Ovary (tissue), 9 donors: ENCODE data around the gene MMAB. TPM values are rescaled to one million over a fixed set of nuclear protein-coding genes. Genes with fewer than 3 reads are reported as not detected.

Experiments
- DNase-seq, 5 donors: peaks; one replicate each; pipeline ENCODE4 v3.0.0-alpha.2; 2019 to 2020
- H3K27ac ChIP-seq, 2 donors: fragments of 200-600 bp; one replicate each; pipeline versions ENCODE4 v1.5.1 to v1.8.0; 2019 to 2022
- H3K27me3 ChIP-seq: fragments of 200-600 bp; one replicate; pipeline ENCODE4 v1.8.0; 2022
- H3K36me3 ChIP-seq: fragments of 200-600 bp; sonication (generic); one replicate; pipeline ENCODE4 v1.5.1; 2019
- H3K4me1 ChIP-seq: one replicate; pipeline ENCODE4 v1.8.1; 2013; ENCODE audit warnings: mild to moderate bottlenecking, moderate library complexity; ENCODE audit not compliant: insufficient read depth
- H3K4me3 ChIP-seq: fragments of 200-600 bp; sonication (generic); one replicate; pipeline ENCODE4 v1.5.1; 2017
- H3K9me3 ChIP-seq, 2 donors: fragments of 200-600 bp in 1 of 2; sonication (generic) in 1 of 2; one replicate each; pipeline versions ENCODE4 v1.5.1 to v1.8.1; 2013 to 2019; ENCODE audit warnings: mild to moderate bottlenecking in 1 of 2, moderate library complexity in 1 of 2
- EP300 ChIP-seq: sonication (generic); formaldehyde crosslinking; IDR thresholded peaks from one replicate; pipeline ENCODE4 v1.6.1; 2017; ENCODE audit warnings: antibody characterized with exemption
- POLR2A ChIP-seq: fragments of 450-650 bp; IDR thresholded peaks from one replicate; pipeline ENCODE4 v1.6.1; 2017; ENCODE audit warnings: antibody characterized with exemption, mild to moderate bottlenecking, moderate library complexity
- WGBS, 3 donors: extraction: QIAGEN DNeasy Blood & Tissue Kit in 1 of 3; methylation state at CpG; one replicate each; pipeline versions ENCODE4 v1.1.5 to v1.1.7; 2013 to 2017; 5-methylcytosine and 5-hydroxymethylcytosine counted together
- intact Hi-C, 4 donors: fragments of 100-400 bp; cut with DNase I; formaldehyde crosslinking; loops; one replicate each; pipeline versions ENCODE4 v1.11.0 to v1.15.1; 2022 to 2023
- polyA plus RNA-seq, 2 donors: library from polyadenylated mRNA; stranded (reverse); fragments of 200-250 nt in 1 of 2; fragments of 350-450 nt in 1 of 2; fragmentation: Illumina TruSeq in 1 of 2; extraction: RNeasy Lipid Tissue Mini Kit (QIAGEN cat#74804) in 1 of 2; gene quantifications; one replicate each; pipeline ENCODE4 v1.2.3, GENCODE V29; 2013 to 2014
- total RNA-seq, 7 donors: library from RNA; depleted of rRNA in 2 of 7; stranded (reverse); fragments of >200 nt in 2 of 7; fragmentation: NEBNext Ultra II Directional in 3 of 7; extraction: Animal tissue kit (Norgen Biotek cat#: 25700) in 3 of 7; gene quantifications; one replicate each; pipeline versions ENCODE4 v1.1.0 to v1.2.4, GENCODE V29; 2016 to 2023
- TF ChIP-seq, protein P1 (sequence below), 3 donors: fragments of 450-650 bp in 2 of 3; fragments of 200-600 bp in 1 of 3; IDR thresholded peaks; one replicate each; pipeline versions ENCODE4 v1.5.1 to v1.8.0; 2016 to 2022; ENCODE audit warnings: antibody characterized with exemption in 3 of 3, mild to moderate bottlenecking in 1 of 3
- donor health status: DM: no; HTN: no; CAD: no; lungs with moderate emphysema.
- donor health status: DM: no; HTN: no; CAD: no.
- donor health status: Bipolar disorder and iron deficiency.
- donor health status: DM: yes; HTN: yes; CAD: no.
- donor health status: DM: no; HTN: no; CAD: no.
- donor health status: DM: yes; HTN: yes; CAD: no.

Gene MMAB
- total and polyA plus RNA-seq, 9 donors: 20.2 to 94.9 (median 33.2) TPM

DNA sequence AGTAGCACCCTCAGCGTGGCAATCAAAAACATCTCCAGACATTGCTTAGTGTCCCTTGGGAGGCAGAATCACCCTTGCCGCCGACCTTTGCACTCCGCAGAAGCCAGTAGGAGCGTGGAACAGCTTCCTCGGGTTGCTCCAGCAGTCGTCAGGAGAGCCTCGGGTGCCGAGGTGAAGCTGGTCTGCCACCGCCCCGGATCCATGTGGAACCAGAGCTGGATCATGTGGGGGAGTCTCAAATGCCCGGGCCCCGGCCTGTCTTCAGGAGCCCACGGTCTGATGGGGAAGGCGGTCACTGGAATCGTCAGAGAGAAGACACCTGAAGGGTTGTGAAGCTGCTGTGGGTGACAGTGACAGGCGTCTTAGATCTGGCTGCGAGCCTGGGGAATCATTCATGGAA is 14.6 kb upstream of the MMAB start:
- Histone ChIP-seq H3K27ac (no peak overlapping the region), H3K27me3 (no peaks in the 10 kb centered on the region), H3K4me1 (no peaks in the 10 kb centered on the region), H3K4me3 (no peak overlapping the region), H3K36me3 (no peaks in the 10 kb centered on the region), H3K9me3 (no peaks in the 10 kb centered on the region)
- intact Hi-C loops: no loop called here
- DNase-seq: no peak
- TF ChIP-seq POLR2A (no peak), EP300 (no peak)
- TF ChIP-seq, protein P1, sequence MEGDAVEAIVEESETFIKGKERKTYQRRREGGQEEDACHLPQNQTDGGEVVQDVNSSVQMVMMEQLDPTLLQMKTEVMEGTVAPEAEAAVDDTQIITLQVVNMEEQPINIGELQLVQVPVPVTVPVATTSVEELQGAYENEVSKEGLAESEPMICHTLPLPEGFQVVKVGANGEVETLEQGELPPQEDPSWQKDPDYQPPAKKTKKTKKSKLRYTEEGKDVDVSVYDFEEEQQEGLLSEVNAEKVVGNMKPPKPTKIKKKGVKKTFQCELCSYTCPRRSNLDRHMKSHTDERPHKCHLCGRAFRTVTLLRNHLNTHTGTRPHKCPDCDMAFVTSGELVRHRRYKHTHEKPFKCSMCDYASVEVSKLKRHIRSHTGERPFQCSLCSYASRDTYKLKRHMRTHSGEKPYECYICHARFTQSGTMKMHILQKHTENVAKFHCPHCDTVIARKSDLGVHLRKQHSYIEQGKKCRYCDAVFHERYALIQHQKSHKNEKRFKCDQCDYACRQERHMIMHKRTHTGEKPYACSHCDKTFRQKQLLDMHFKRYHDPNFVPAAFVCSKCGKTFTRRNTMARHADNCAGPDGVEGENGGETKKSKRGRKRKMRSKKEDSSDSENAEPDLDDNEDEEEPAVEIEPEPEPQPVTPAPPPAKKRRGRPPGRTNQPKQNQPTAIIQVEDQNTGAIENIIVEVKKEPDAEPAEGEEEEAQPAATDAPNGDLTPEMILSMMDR (IDR thresholded peaks at IDR 0.05): no peak
- WGBS, 3 donors: 84 to 91% (median 88%) methylated on average over 16 to 18 of the region's 18 CpGs

DNA sequence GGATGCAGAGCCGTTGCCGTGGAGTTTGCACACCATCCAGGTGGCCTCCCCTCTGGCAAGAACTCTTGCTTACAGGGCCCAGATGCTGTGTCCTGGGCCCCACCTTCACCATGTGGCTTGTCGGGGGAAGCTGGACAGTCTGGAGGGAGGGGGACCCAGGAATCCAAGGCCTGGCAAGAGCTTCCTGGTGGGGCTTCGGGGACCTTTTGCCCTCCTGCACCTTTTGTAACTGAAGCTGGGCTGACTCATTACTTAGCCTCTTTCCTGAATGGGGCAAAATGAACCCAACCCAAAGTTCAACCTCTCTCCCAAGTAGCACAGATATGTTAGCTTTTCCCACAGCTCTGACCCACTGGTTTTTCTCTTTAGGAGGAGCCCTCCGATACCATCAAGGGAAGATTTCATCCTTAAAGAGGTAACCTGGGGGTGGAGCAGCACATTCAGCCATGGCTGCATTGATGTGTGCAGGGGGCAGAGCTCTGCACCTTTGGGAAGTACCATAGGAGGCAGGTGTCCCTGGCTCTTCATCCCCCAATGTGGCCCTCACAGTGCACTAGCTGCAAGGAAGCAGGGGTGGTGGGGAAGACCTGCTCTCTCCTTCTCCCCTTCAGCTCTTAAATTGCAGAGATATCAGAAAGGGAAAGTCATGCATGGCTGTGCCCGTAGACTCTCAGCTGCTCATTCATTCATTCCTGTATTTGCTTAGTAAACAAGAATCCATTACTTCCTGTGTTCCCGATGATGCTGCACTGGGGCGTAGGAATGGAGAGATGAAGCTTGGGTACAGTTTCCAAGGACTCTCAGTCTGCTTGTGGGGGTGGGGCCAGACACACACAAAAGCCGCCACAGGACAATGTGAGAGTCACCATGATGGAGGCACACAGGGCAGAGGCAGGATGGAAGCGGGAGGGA is 13.3 kb upstream of the MMAB start:
- no peaks in the 10 kb centered on the region for H3K27me3 ChIP-seq
- no peak for DNase-seq
- intact Hi-C loops: no loop called here
- H3K9me3 ChIP-seq: no peaks in the 10 kb centered on the region
- no peaks in the 10 kb centered on the region for H3K36me3 ChIP-seq
- no peaks in the 10 kb centered on the region for H3K4me1 ChIP-seq
- H3K4me3 ChIP-seq: no peak overlapping the region
- TF ChIP-seq, protein P1 (IDR thresholded peaks at IDR 0.05): no peak
- TF ChIP-seq POLR2A (no peak), EP300 (no peak)
- 79 to 88% (median 83%) methylated on average over 10 of the region's 10 CpGs for WGBS, 3 donors
- H3K27ac ChIP-seq: no peak overlapping the region

DNA sequence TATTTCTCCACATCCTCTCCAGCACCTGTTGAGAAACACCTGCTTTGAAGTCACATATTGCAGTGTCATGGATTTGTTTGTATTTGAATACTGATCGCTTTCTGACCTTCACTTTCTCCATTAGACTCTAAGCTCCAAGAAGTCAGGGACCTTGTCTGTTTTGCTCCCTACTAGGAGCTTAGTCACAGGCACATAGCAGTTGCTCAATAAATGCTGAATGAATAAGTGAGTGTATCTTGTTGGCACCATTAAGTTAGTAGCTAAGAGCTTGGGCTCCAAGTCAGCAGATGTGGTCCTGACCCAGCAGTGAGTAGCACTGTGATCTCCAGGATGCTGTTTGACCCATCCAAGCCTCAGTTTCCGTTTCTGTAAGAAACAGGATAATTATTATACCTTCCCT is 10.4 kb upstream of the MMAB start:
- H3K4me1 ChIP-seq: no peaks in the 10 kb centered on the region
- WGBS, 3 donors: 95 to 100% (median 96%) methylated on average over 2 of the region's 2 CpGs
- DNase-seq: no peak
- intact Hi-C loops: no loop called here
- no peaks in the 10 kb centered on the region for H3K27me3 ChIP-seq
- no peak overlapping the region for H3K4me3 ChIP-seq
- no peak overlapping the region for H3K27ac ChIP-seq
- no peaks in the 10 kb centered on the region for H3K36me3 ChIP-seq
- H3K9me3 ChIP-seq: no peaks in the 10 kb centered on the region
- TF ChIP-seq EP300 (no peak), POLR2A (no peak)
- TF ChIP-seq, protein P1 (IDR thresholded peaks at IDR 0.05): no peak

DNA sequence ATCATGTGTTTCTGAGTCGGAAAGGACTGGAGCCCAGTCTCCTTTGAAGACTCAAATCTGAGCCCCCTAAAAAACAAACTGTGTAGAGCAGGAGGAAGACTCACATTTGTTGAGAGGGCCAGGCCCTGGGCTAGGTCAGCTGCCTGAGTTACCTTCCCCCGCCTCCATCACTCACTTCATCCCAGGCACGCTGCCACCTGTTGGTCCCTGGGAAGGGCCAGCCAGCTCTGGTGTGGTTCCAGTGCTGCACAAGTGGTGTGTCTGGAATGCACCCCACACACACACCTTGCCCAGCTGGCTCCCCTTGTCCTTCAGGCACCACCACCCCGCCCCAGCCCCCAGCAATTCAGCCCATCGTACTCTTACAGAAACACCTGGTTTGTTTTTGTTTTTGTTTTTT is 9.3 kb upstream of the MMAB start:
- intact Hi-C loops: no loop called here
- WGBS, 3 donors: 83 to 93% (median 88%) methylated on average over 5 of the region's 5 CpGs
- no peaks in the 10 kb centered on the region for H3K27me3 ChIP-seq
- no peak for DNase-seq
- no peaks in the 10 kb centered on the region for H3K36me3 ChIP-seq
- no peak overlapping the region for H3K27ac ChIP-seq
- H3K9me3 ChIP-seq: no peaks in the 10 kb centered on the region
- H3K4me1 ChIP-seq: no peaks in the 10 kb centered on the region
- TF ChIP-seq EP300: no peak
- no peak for TF ChIP-seq POLR2A
- TF ChIP-seq, protein P1 (IDR thresholded peaks at IDR 0.05): no peak
- H3K4me3 ChIP-seq: no peak overlapping the region
